Progenitor cell of endocrine pancreas (in vitro differentiated cells): Measurements from ENCODE around the gene RAP1A. TPM values are rescaled to one million over a fixed set of nuclear protein-coding genes. Genes with fewer than 3 reads are reported as not detected.

Experiments
- DNase-seq: peaks from one replicate; pipeline ENCODE4 v3.0.0; 2021; ENCODE audit warnings: low spot score; ENCODE audit not compliant: unreplicated experiment
- H3K27ac Mint-ChIP-seq: 2 replicates; pipeline ENCODE4 v1.8.0; 2021; ENCODE audit warnings: mild to moderate bottlenecking, moderate library complexity, mixed read lengths
- H3K27me3 Mint-ChIP-seq: 2 replicates; pipeline ENCODE4 v1.8.0; 2021; ENCODE audit warnings: mixed read lengths
- H3K36me3 Mint-ChIP-seq: 2 replicates; pipeline ENCODE4 v1.8.0; 2022; ENCODE audit warnings: mixed read lengths; ENCODE audit not compliant: insufficient read depth
- H3K4me1 Mint-ChIP-seq: 2 replicates; pipeline ENCODE4 v1.8.0; 2021; ENCODE audit warnings: low read depth, mixed read lengths
- H3K4me3 Mint-ChIP-seq: 2 replicates; pipeline ENCODE4 v1.8.0; 2021; ENCODE audit warnings: low read depth, mild to moderate bottlenecking, moderate library complexity, mixed read lengths
- H3K9me3 Mint-ChIP-seq: 2 replicates; pipeline ENCODE4 v1.8.0; 2021; ENCODE audit warnings: low read depth, mixed read lengths
- CTCF ChIP-seq: fragments of 200-600 bp; sonication (generic); IDR thresholded peaks from one replicate; pipeline ENCODE4 v1.5.0; 2021; ENCODE audit warnings: antibody characterized with exemption, mild to moderate bottlenecking; ENCODE audit not compliant: unreplicated experiment
- total RNA-seq: library from RNA; stranded (reverse); gene quantifications from 2 replicates; pipeline ENCODE4 v1.2.1, GENCODE V29; 2021

Gene RAP1A
- total RNA-seq, 1 donor from 2014 or later, result 36.6 TPM

GRCh38 chr1:111733992-111734341 lies 114.4 kb downstream of the RAP1A start:
- Mint-ChIP-seq H3K9me3 (no peaks in the 10 kb centered on the region), H3K27ac (peak overlapping the region; percentile 50), H3K27me3 (peaks cover 15% of the 10 kb centered on the region), H3K36me3 (no peaks in the 10 kb centered on the region), H3K4me3 (no peak overlapping the region), H3K4me1 (peaks cover 15% of the 10 kb centered on the region)
- DNase-seq, result no peak
- TF ChIP-seq CTCF, result no peak

GRCh38 chr1:111734426-111734825 lies 114.8 kb downstream of the RAP1A start:
- H3K27ac Mint-ChIP-seq, result no peak overlapping the region
- DNase-seq, result no peak
- H3K4me1 Mint-ChIP-seq, result peaks cover 15% of the 10 kb centered on the region
- H3K36me3 Mint-ChIP-seq, result no peaks in the 10 kb centered on the region
- no peak for TF ChIP-seq CTCF
- H3K9me3 Mint-ChIP-seq, result no peaks in the 10 kb centered on the region
- H3K4me3 Mint-ChIP-seq, result no peak overlapping the region
- peaks cover 15% of the 10 kb centered on the region for H3K27me3 Mint-ChIP-seq

DNA sequence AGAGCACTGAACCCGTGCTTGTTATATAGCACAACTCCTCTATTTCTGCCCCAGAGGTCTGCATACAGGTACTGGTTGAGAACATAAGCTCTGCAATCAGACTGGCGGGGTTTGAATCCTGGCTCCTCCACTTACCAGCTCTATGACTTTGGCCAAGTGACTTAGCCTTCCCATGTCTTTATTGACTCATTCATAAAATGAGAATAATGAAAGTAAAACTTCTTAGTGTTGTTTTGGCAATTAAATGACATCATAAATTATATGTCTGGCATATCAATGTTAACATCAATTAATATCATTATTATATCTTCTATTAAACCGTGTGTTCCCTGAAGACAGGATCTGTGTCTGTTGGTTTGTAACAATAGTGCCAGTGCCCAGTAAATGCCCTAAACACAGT lies 115.3 kb downstream of the RAP1A start:
- Mint-ChIP-seq H3K36me3 (no peaks in the 10 kb centered on the region), H3K4me3 (no peak overlapping the region), H3K27me3 (peaks cover 17% of the 10 kb centered on the region), H3K9me3 (no peaks in the 10 kb centered on the region), H3K4me1 (peaks cover 15% of the 10 kb centered on the region), H3K27ac (no peak overlapping the region)
- DNase-seq, result no peak
- TF ChIP-seq CTCF, result no peak

DNA sequence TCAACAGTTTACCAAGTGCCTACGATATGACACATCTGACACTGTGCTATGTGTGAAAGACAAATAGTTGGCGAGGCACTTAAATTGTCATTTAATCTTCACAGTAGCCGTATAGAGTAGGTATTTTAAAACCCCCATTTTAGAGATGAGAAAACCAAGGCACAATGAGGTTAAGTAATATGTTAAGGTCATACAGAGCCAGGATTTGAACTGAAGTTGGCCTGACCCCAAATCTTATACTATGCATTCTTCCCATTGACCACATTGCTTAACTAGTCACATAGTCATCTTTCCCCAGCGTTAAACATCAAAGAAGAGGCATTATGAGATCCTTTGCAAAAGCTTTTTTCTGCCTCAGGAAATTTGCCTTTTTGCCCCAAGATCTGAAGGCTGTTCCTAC lies 115.7 kb downstream of the RAP1A start:
- H3K27me3 Mint-ChIP-seq, result peaks cover 16% of the 10 kb centered on the region
- no peak for TF ChIP-seq CTCF
- no peaks in the 10 kb centered on the region for H3K36me3 Mint-ChIP-seq
- H3K4me3 Mint-ChIP-seq, result no peak overlapping the region
- H3K4me1 Mint-ChIP-seq, result peaks cover 13% of the 10 kb centered on the region
- no peak for DNase-seq
- H3K27ac Mint-ChIP-seq, result no peak overlapping the region
- H3K9me3 Mint-ChIP-seq, result no peaks in the 10 kb centered on the region

DNA sequence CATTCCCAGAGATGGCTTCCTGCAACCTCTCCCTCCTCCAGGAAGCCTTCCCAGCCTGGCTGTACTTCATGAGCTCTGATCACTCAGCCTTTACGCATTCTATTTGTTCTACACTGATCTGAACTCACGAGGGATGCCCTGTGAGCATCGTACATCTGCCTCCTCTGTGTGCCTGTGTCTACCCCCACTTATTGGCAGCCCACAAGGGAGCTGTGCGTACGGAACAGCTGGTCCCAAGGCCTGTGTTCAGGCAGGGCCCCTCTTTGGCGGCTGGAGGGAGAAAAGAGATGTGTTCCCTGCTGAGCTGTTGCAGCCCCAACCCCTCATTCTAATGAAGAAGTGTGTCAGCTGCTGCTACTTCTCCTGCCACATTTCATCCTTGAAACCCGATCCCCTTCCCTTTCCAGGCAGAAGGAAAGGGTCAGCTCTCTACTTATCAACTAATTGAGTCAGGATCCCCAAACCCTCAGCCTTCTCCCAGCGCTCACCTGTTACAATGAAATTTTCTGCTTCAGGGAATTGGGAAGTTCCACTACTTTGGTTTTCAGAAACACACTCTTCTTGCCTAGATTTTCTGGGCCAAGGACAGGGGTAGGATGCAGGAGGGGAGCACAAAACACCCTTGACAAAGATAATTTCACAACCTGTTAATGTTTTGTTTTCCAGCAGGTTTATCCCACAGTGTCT lies 116.4 kb downstream of the RAP1A start:
- Mint-ChIP-seq H3K4me1 (peaks cover 11% of the 10 kb centered on the region), H3K27me3 (peaks cover 18% of the 10 kb centered on the region), H3K4me3 (no peak overlapping the region), H3K9me3 (no peaks in the 10 kb centered on the region), H3K36me3 (no peaks in the 10 kb centered on the region), H3K27ac (no peak overlapping the region)
- no peak for DNase-seq
- no peak for TF ChIP-seq CTCF
